ENCODE measurements around the gene ARHGEF17. TPM values are rescaled to one million over a fixed set of nuclear protein-coding genes. Genes with fewer than 3 reads are reported as not detected.

ARHGEF17 gene
- total and polyA plus RNA-seq, 2 of the 8 experiments (the other 6 are each of a cell fraction or from before 2014, with no cell fraction given): 11.3 to 14.6 TPM

- Histone ChIP-seq H4K20me1 (replicated peaks in 1 of 2; ENCODE audit: control insufficient read depth in 1 of 2, insufficient read depth in 2 of 2, low read length in 2 of 2) (peaks cover 1 to 3% of the 10 kb centered on the region in 2 experiments), H3K23me2 (ENCODE audit: low read depth, low read length) (no peaks in the 10 kb centered on the region), H2BK20ac (ENCODE audit: low read length) (no peak overlapping the region), H3K14ac (ENCODE audit: insufficient read length) (no peak overlapping the region), H2BK15ac (ENCODE audit: low read length) (no peak overlapping the region), H3K18ac (ENCODE audit: extremely low read depth, low read length) (no peak overlapping the region), H3K4me1 (replicated peaks in 1 of 4; ENCODE audit: control insufficient read depth in 3 of 4, insufficient read depth in 4 of 4, low read length in 3 of 4) (peaks cover 0 to 3% (median 2%) of the 10 kb centered on the region in 4 experiments; a peak in 5 of 7 replicates), H2BK12ac (ENCODE audit: low read depth, low read length) (no peak overlapping the region), H2BK5ac (ENCODE audit: low read depth, low read length) (no peak overlapping the region), H3K56ac (replicated peaks; ENCODE audit: insufficient read length, low read depth, low read length) (no peak overlapping the region), H2BK120ac (replicated peaks; ENCODE audit: low read depth, low read length) (no peak overlapping the region), H2AK5ac (ENCODE audit: low read depth, low read length) (no peak overlapping the region), H3K79me2 (ENCODE audit: control insufficient read depth in 1 of 2, insufficient read depth in 2 of 2, low read length in 2 of 2) (no peaks in the 10 kb centered on the region), H3K9me3 (ENCODE audit: insufficient read depth in 2 of 2, low read depth in 1 of 2, low read length in 1 of 2) (no peaks in the 10 kb centered on the region), H4K8ac (ENCODE audit: extremely low read depth, insufficient read depth, low read length) (no peak overlapping the region), H3K4me3 (ENCODE audit: extremely low read depth in 1 of 4, insufficient read depth in 2 of 4, low read depth in 3 of 4, low read length in 4 of 4) (no peak overlapping the region), H3K4me2 (ENCODE audit: insufficient read depth in 1 of 2, low read depth in 2 of 2, low read length in 2 of 2) (no peak overlapping the region), H3K23ac (ENCODE audit: insufficient read length) (no peak overlapping the region), H4K91ac (replicated peaks; ENCODE audit: insufficient read length, low read length) (no peak overlapping the region), H4K5ac (ENCODE audit: insufficient read length, low read depth, low read length) (no peak overlapping the region), H3K79me1 (ENCODE audit: low read depth, low read length) (no peaks in the 10 kb centered on the region), H3K4ac (replicated peaks; ENCODE audit: insufficient read length, low read depth, low read length) (no peak overlapping the region), H2AFZ (ENCODE audit: low read length) (no peak overlapping the region), H3K27me3 (replicated peaks in 1 of 4; ENCODE audit: control insufficient read depth in 3 of 4, extremely low read depth in 1 of 4, insufficient read depth in 3 of 4, low read length in 3 of 4) (no peaks in the 10 kb centered on the region), H3K9ac (replicated peaks in 1 of 4; ENCODE audit: extremely low read depth in 1 of 4, low read depth in 3 of 4, low read length in 3 of 4) (no peak overlapping the region), H3K36me3 (ENCODE audit: control insufficient read depth in 2 of 4, insufficient read depth in 4 of 4, low read length in 3 of 4) (peaks cover 0 to under 1% (median 0%) of the 10 kb centered on the region in 4 experiments; a peak in 2 of 8 replicates), H3K27ac (ENCODE audit: low read depth, low read length) (no peak overlapping the region)
- DNase-seq (ENCODE audit: low read depth in 1 of 2, low spot score in 2 of 2) (no peak), FAIRE-seq (no peak)
- no peak for TF ChIP-seq SIRT6 (IDR thresholded peaks at IDR 0.05; ENCODE audit: low read length)
- TF ChIP-seq NANOG (IDR thresholded peaks at IDR 0.05; ENCODE audit: insufficient read depth, low read depth, low read length, poor library complexity, severe bottlenecking): no peak
- no peak for TF ChIP-seq RNF2 (IDR thresholded peaks at IDR 0.05; ENCODE audit: borderline replicate concordance, low read depth, low read length, missing control alignments, poor library complexity, severe bottlenecking)
- no peak for TF ChIP-seq JUN (IDR thresholded peaks at IDR 0.05; ENCODE audit: low read depth, low read length)
- WGBS, 2 experiments (ENCODE audit: extremely low coverage in 1 of 2, insufficient coverage in 1 of 2, insufficient read length in 1 of 2, insufficient replicate concordance in 2 of 2, low coverage in 1 of 2, low lambda C conversion rate in 2 of 2, missing lambda C conversion rate in 1 of 2): 92% methylated on average over 6 of the region's 6 CpGs; no CpG with 5 or more reads in 1 of the 2 experiments
- POLR2A ChIA-PET (ENCODE audit: partially characterized antibody): no interaction called here
- CTCF ChIA-PET (ENCODE audit: partially characterized antibody): interaction anchor here (0.7 to 59.1 kb wide), 11 partner anchors 10 to 261 kb away, joined by 3 to 1456 read pairs (median 3); no protein-coding TSS in a partner anchor
Measured at GRCh38 chr11:73400293-73400692, 92.2 kb downstream of the ARHGEF17 start.

Measured in H1 (cell line).